GM12874 (cell line): ENCODE results near the gene CTDP1.

Experiments
- CTCF ChIP-seq: IDR thresholded peaks from 2 replicates; pipeline ENCODE4 v1.5.1; 2011; ENCODE audit warnings: low read depth, mild to moderate bottlenecking, control low read depth, low read length, moderate library complexity; ENCODE audit not compliant: insufficient read depth

CTDP1 gene

GRCh38 chr18:79770501-79770815 is 90.9 kb downstream of the CTDP1 start:
- TF ChIP-seq CTCF = no peak

GRCh38 chr18:79770826-79771225 is 91.2 kb downstream of the CTDP1 start:
- no peak for TF ChIP-seq CTCF

GRCh38 chr18:79771446-79772107 is 92.0 kb downstream of the CTDP1 start:
- TF ChIP-seq CTCF = no peak

- no peak for TF ChIP-seq CTCF
Observed at GRCh38 chr18:79772108-79772864, 92.7 kb downstream of the CTDP1 start.

- no peak for TF ChIP-seq CTCF
Observed at GRCh38 chr18:79772865-79773696, 93.5 kb downstream of the CTDP1 start.

- TF ChIP-seq CTCF = no peak
Observed at GRCh38 chr18:79774111-79774510, 94.5 kb downstream of the CTDP1 start.

GRCh38 chr18:79775441-79776221 is 96.0 kb downstream of the CTDP1 start:
- TF ChIP-seq CTCF = no peak
